ENCODE measurements around the gene FNDC8.
"Not testable (repeated sequence)": the region's sequence is repeated elsewhere in the genome, so short reads cannot be mapped to it uniquely, and the experiment has no call there.

The FNDC8 gene

DNA sequence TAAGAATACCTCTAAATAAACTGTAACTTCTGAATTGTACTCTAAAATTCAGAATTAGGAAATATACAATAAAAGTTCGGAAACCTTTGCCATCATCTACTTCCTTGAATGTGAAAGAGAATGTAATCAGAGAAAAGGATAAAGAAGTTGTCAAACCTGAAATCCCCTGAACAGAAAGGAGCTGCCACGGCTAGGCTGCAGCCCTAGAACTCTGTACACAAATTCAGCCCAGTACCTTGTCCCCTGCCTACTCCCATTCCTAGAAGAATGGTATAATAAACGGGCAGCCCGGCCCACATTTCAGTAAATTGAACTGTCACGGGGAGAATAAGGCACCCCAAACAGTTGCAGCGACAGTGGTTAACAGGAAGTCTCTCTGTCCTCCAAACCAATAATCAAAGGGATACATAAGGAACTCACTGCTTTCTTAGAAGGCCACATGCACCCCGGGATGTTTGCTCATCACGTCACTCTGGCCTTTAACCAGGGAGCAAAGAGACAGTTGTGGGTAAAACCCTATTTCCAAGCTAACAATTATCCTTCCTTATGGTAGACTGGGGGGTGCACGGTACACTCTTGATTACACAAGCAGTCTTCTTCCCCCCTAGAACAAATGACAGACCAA is 33.6 kb upstream of the FNDC8 start:
- ATAC-seq (replicated peaks) (peak in 1 of 2 donors; percentile 5), DNase-seq (peak; percentile 9)
- no peaks in the 10 kb centered on the region for H3K9me3 Mint-ChIP-seq
- H3K27ac Mint-ChIP-seq = peak overlapping the region; percentile 95
- H3K27me3 Mint-ChIP-seq = no peaks in the 10 kb centered on the region
- H3K36me3 Mint-ChIP-seq = no peaks in the 10 kb centered on the region
- H3K4me1 Mint-ChIP-seq = peaks cover 15 to 38% of the 10 kb centered on the region in 2 donors
- peak overlapping the region; percentile 89 to 90 for H3K4me3 Mint-ChIP-seq

DNA sequence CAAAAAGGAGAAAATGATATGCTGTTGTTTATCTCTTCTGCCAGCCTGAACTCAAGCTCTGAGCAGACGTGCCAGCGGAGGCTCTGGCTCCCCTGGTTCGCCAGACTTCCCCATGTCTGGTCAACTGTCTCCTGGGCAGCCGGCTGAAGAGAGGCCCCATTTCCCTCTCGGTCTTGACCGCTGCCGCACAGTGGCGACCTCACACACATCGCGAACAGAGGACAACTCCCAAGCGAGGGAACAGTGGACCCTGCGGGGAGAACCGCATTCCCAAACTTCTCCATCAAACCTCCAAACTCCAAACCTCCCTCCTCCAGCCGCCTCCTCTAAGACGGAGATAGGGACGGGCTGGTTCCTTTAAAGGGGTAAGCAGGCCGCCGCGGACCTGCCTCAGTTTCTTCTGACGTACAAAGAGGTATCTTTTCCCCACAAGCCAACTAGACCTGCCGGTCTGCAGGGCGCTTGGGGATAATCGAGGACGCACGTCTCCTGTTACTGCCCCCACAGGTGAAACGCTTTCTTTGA is 33.0 kb upstream of the FNDC8 start:
- H3K4me1 Mint-ChIP-seq = peaks cover 13 to 38% of the 10 kb centered on the region in 2 donors
- H3K36me3 Mint-ChIP-seq = no peaks in the 10 kb centered on the region
- no peak for DNase-seq
- no peaks in the 10 kb centered on the region for H3K27me3 Mint-ChIP-seq
- no peaks in the 10 kb centered on the region for H3K9me3 Mint-ChIP-seq
- peak overlapping the region; percentile 89 to 90 for H3K4me3 Mint-ChIP-seq
- H3K27ac Mint-ChIP-seq = peak overlapping the region; percentile 95
- peak; percentile 12 to 23 for ATAC-seq (replicated peaks)

DNA sequence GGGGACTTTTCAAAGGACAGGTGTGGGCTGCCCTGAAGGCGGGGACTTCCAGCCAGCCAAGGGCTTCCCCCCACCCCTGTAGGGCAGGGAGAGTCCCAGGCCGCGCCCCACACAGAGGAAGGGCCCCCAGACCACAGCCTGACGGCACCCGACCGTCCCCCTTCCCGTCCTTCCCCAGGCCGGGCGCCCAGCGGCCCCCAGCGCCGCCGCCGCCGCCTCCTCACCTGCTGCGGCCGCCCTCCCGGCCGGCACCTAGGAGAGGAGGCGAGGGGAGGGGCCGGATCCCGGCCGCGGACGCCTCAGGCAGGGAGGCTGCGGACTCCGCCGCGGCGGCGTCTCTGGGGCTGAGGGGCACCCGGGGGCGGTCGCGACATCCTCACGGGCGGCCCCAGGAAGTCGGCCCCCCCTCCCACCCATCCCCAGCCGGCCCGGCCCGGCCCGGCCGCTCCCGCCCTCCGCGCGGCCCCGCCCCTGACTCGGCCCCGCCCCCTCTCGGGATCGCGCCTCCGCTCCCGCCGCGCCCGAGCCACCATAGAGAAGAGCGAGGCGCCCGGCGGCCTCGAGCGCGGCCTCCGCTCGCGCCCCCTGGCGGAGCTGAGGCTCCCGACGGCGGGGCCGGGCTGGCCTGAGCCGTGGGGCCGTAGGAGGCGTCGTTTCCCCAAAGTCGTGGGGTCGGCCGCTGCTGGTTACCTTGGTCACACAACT is 32.4 kb upstream of the FNDC8 start:
- H3K36me3 Mint-ChIP-seq = no peaks in the 10 kb centered on the region
- ATAC-seq (replicated peaks) = peak; percentile 83 to 87
- no peaks in the 10 kb centered on the region for H3K9me3 Mint-ChIP-seq
- H3K4me3 Mint-ChIP-seq = peak overlapping the region; percentile 89 to 90
- H3K4me1 Mint-ChIP-seq = peaks cover 13 to 38% of the 10 kb centered on the region in 2 donors
- peak; percentile 84 for DNase-seq
- H3K27ac Mint-ChIP-seq = peak overlapping the region; percentile 95
- no peaks in the 10 kb centered on the region for H3K27me3 Mint-ChIP-seq

DNA sequence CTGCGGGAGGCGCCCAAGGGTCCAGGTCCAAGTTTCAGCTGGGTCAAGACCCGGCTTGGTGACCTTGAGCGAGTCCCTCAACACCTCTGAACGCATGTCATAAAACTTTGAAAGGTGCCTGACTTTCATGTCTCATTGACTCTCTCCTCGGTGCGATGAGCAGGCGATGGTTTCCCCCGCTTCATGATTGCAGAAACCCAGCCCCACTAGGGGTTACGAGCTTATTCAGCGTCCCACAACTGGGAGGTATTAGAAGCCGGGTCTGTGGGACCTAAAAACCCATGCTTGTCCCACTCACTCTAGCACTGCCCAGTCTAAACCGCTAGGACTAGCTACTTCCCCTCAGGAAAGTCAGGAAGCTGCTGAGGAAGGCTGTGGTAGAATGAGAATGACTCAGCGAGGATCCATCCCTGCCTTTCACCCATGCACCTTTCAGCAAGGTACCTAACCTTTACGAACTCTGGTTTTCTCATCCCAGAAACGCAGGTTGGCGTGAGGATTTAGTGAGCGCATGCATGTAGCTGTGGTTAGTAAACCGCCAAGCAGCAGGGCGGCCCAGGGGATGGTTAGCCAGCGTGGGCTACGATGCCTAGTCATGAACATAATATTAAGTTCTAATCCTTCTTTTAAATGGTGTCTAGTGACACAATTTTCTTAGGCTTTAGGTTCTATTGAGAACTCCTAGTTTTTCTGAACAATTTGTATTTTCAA is 31.7 kb upstream of the FNDC8 start:
- H3K27ac Mint-ChIP-seq = peak overlapping the region; percentile 94
- peak; percentile 35 to 44 for ATAC-seq (replicated peaks)
- peaks cover 13 to 38% of the 10 kb centered on the region in 2 donors for H3K4me1 Mint-ChIP-seq
- H3K4me3 Mint-ChIP-seq = peak overlapping the region; percentile 87 to 89
- no peaks in the 10 kb centered on the region for H3K9me3 Mint-ChIP-seq
- no peaks in the 10 kb centered on the region for H3K27me3 Mint-ChIP-seq
- DNase-seq = no peak
- peaks cover 0 to under 1% of the 10 kb centered on the region in 2 donors for H3K36me3 Mint-ChIP-seq

DNA sequence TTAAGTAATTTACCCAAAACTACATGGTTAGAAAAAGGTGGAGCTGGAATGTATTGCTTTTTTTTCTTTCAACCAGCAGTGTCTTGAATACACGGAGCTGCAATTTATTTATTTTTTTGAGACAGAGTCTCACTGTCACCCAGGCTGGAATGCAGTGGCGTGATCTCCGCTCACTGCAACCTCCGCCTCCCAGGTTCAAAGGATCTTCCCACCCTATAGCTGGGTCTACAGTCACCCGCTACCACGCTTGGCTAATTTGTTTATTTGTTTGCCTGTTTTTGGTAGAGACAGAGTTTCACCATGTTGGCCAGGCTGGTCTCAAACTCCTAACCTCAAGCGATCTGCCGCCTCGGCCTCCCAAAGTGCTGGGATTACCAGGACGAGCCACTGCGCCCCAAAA is 30.7 kb upstream of the FNDC8 start:
- peaks cover 13 to 38% of the 10 kb centered on the region in 2 donors for H3K4me1 Mint-ChIP-seq
- not testable (repeated sequence) for H3K27me3 Mint-ChIP-seq; H3K27ac Mint-ChIP-seq; DNase-seq; H3K4me3 Mint-ChIP-seq; H3K9me3 Mint-ChIP-seq; ATAC-seq (replicated peaks); H3K36me3 Mint-ChIP-seq

DNA sequence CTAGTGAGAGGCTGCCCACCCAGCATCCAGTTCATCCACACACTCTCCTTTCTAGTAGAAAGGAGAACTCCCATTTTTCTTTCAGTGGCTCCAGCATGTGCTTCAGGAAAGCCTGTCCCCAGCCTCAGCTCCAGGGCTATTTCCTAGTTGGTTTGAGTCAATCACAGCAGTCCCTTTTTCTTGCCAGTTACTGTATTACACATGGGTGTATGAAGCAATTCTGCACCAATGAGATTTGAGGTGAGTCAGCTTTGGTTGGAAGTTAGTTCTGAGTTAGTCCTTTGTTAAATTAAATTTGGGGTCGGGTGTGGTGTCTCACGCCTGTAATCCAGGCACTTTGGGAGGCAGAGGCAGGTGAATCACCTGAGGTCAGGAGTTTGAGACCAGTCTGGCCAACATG is 26.5 kb upstream of the FNDC8 start:
- Mint-ChIP-seq H3K27me3 (no peaks in the 10 kb centered on the region), H3K4me1 (peaks cover 3 to 7% of the 10 kb centered on the region in 2 donors), H3K36me3 (peaks cover 9 to 23% of the 10 kb centered on the region in 2 donors), H3K4me3 (no peak overlapping the region), H3K27ac (no peak overlapping the region), H3K9me3 (no peaks in the 10 kb centered on the region)
- ATAC-seq (replicated peaks) = no peak
- no peak for DNase-seq

DNA sequence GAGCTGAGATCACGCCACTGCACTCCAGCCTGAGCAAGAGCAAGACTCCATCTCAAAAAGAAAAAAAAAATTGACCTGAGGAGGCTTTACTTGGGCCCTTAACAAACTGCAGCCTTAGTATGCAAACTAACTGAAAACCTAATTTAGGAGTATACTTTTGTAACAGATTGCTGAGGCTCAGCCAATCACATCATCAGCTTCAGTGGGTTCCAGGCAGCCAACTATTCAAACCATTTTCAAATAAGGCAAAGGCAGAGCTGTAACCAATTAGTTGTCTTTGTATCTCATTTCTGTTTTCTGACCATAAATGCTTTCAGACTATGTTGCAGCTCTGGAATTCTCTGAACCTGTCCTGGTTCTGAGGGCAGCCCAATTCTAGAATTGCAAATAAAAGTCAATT is 25.7 kb upstream of the FNDC8 start:
- H3K9me3 Mint-ChIP-seq = no peaks in the 10 kb centered on the region
- H3K27me3 Mint-ChIP-seq = no peaks in the 10 kb centered on the region
- no peak overlapping the region for H3K27ac Mint-ChIP-seq
- H3K4me1 Mint-ChIP-seq = peaks cover 0 to 3% of the 10 kb centered on the region in 2 donors
- no peak overlapping the region for H3K4me3 Mint-ChIP-seq
- H3K36me3 Mint-ChIP-seq = peaks cover 14 to 31% of the 10 kb centered on the region in 2 donors
- ATAC-seq (replicated peaks) = no peak
- no peak for DNase-seq

DNA sequence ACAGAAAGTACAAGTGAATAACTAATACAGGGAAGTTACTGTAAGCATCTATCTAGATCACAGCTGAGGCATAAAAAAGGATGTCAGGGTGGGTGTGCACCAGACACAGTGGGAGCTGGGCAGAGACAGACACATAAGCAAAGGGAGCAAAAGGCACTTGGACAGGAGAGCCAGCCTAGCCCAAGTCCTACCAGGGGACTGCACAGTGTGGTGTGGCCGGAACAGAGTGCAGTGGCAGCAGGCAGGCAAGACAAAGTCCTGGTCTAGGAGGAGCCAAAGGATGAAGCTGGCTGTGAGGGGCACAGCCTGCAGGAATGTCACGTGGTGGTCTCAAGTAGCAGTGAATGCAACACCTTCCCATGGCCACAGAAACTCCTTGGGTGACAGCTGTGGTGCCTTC is 23.6 kb upstream of the FNDC8 start:
- Mint-ChIP-seq H3K27ac (no peak overlapping the region), H3K4me3 (no peak overlapping the region), H3K27me3 (no peaks in the 10 kb centered on the region), H3K36me3 (peaks cover 19 to 42% of the 10 kb centered on the region in 2 donors), H3K9me3 (no peaks in the 10 kb centered on the region), H3K4me1 (peaks cover 0 to 3% of the 10 kb centered on the region in 2 donors)
- DNase-seq (no peak), ATAC-seq (replicated peaks) (no peak)

DNA sequence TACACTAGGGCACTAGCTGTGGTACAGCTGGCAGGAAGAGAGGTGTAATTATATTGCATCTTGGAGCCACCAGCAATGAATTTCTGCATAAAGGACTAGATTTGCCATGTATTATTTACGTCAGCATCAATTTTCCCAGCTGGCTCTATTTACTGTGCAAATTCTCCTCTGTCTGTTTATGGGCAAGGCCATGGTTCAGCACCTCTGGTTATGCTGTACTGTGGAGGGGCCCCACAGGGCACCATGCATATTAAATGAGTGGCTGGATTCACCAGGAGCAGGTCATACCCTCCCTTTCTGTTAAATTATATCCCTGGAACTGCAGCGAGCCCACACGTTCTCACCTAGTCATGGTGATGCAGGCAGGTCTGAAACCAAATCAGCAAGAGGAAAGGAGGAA is 21.5 kb upstream of the FNDC8 start:
- H3K4me3 Mint-ChIP-seq = no peak overlapping the region
- no peak overlapping the region for H3K27ac Mint-ChIP-seq
- H3K4me1 Mint-ChIP-seq = peaks cover 0 to 3% of the 10 kb centered on the region in 2 donors

DNA sequence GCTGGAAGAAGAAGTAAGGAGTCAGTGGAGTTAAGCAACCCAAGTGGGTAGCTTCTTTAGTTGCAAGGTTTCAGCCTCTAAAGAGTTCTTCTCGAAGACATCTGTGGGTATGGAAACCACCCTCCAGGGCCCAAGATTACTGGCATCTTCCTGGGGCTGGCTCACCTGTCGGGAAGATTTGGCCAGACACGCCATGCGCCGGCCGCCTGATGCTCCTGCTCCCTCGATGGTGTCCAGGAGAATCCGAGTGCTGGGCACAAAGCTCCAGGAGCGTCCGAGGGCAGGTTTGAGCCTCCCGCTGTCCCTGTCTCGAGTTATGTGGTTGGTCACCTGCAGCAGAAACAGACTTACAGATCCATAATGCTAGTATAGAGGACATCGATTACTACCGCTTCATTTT is 20.4 kb upstream of the FNDC8 start:
- Mint-ChIP-seq H3K9me3 (no peaks in the 10 kb centered on the region), H3K4me3 (no peak overlapping the region), H3K36me3 (peaks cover 31 to 60% of the 10 kb centered on the region in 2 donors), H3K27me3 (no peaks in the 10 kb centered on the region), H3K4me1 (peaks cover 0 to 3% of the 10 kb centered on the region in 2 donors), H3K27ac (no peak overlapping the region)
- no peak for ATAC-seq (replicated peaks)
- DNase-seq = no peak

More for the DNA sequence above, 21.5 kb upstream of the FNDC8 start:
- ATAC-seq (replicated peaks) (no peak), DNase-seq (no peak)
- no peaks in the 10 kb centered on the region for H3K9me3 Mint-ChIP-seq
- peaks cover 20 to 50% of the 10 kb centered on the region in 2 donors for H3K36me3 Mint-ChIP-seq
- H3K27me3 Mint-ChIP-seq = no peaks in the 10 kb centered on the region

DNA sequence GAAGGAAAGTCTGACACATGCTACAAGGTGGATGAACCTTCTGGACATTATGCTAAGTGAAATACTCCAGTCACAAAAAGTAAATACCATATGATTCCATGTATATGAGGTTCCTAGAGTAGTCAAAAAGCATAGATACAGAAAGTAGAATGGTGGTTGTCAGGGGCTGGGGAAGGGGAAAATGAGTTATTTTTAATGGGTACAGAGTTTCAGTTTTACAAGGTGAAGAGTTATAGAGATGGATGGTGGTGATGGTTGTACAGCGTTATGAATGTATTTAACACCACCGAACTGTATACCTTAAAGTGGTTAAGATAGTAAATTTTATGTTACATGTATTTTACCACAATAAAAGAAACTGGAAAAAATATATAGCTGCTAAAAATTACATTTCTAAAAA is 19.7 kb upstream of the FNDC8 start:
- peaks cover 0 to 3% of the 10 kb centered on the region in 2 donors for H3K4me1 Mint-ChIP-seq
- no peaks in the 10 kb centered on the region for H3K27me3 Mint-ChIP-seq
- H3K9me3 Mint-ChIP-seq = peaks cover 0 to 5% of the 10 kb centered on the region in 2 donors
- no peak overlapping the region for H3K27ac Mint-ChIP-seq
- ATAC-seq (replicated peaks) = no peak
- no peak overlapping the region for H3K4me3 Mint-ChIP-seq
- H3K36me3 Mint-ChIP-seq = peaks cover 37 to 61% of the 10 kb centered on the region in 2 donors
- no peak for DNase-seq

DNA sequence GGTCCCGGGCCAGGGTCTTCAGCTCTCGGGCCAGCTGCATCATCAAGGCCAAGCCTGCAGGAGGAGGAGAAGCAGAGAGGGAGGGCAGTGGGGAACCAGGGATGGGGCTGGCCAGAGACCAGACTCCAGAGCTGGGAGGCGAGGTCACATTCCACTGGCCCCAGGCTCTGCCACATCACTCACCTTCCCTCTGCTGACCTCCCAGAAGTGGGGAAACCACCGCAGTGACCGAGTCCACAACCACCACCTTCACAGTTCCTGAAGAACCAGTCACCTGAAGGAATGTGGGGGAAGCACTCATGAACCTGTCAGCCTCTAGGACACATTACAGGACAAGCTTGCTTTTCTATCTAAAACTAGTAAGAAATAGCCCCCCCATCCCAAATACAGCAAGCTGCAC is 18.1 kb upstream of the FNDC8 start:
- DNase-seq (no peak), ATAC-seq (replicated peaks) (no peak)
- no peaks in the 10 kb centered on the region for H3K4me1 Mint-ChIP-seq
- H3K27me3 Mint-ChIP-seq = no peaks in the 10 kb centered on the region
- H3K4me3 Mint-ChIP-seq = no peak overlapping the region
- H3K36me3 Mint-ChIP-seq = peaks cover 39 to 62% of the 10 kb centered on the region in 2 donors
- H3K9me3 Mint-ChIP-seq = peaks cover 0 to 5% of the 10 kb centered on the region in 2 donors
- no peak overlapping the region for H3K27ac Mint-ChIP-seq

DNA sequence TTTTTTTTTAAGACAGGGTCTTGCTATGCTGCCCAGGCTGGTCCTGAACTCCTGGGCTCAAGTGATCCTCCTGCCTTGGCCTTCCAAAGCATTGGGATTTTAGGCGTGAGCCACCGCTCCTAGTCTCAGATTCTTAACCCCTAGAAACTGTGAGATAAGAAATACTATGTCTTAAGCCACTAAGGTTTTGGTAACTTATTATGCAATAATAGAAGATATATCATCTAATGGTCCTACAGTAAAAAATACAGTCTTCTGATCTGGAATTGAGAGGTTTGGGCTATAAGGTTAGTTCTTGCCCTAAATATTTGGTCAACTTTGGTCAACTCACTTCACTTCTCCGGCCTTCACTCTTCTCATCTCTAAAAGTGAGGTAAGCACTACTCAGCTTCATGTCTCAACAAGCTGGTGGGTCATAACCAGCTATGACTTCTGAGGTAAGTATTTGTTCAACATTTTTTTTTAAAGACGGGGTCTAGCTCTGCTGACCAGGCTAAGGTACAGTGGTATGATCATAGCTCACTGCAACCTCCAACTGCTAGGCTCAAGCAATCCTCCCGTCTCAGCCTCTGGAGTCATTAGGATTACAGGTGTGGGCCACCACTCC is 16.5 kb upstream of the FNDC8 start:
- Mint-ChIP-seq H3K36me3 (peaks cover 33 to 52% of the 10 kb centered on the region in 2 donors), H3K27ac (peak overlapping the region; percentile 73), H3K4me3 (no peak overlapping the region), H3K4me1 (no peaks in the 10 kb centered on the region), H3K27me3 (no peaks in the 10 kb centered on the region), H3K9me3 (peaks cover 0 to 5% of the 10 kb centered on the region in 2 donors)
- ATAC-seq (replicated peaks) = no peak
- no peak for DNase-seq

DNA sequence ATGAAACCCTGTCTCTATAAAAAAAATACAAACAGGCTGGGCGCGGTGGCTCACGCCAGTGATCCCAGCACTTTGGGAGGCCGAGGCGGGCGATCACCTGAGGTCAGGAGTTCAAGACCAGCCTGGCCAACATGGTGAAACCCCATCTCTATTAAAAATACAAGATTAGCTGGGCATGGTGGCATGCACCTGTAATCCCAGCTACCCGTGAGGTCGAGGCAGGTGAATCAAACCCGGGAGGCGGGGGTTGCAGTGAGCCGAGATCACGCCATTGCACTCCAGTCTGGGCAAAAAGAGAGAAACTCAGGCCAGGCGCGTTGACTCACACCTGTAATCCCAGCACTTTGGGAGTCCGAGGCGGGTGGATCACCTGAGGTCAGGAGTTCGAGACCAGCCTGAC is 10.6 kb upstream of the FNDC8 start:
- H3K9me3 Mint-ChIP-seq; ATAC-seq (replicated peaks); H3K27ac Mint-ChIP-seq; DNase-seq; H3K4me3 Mint-ChIP-seq; H3K27me3 Mint-ChIP-seq: not testable (repeated sequence)
- Mint-ChIP-seq H3K4me1 (peaks cover 2 to 10% of the 10 kb centered on the region in 2 donors), H3K36me3 (peaks cover 25 to 29% of the 10 kb centered on the region in 2 donors)

Data from stimulated activated naive B cell treated with anti-CD40 and anti-IgM and Interleukin-4, amounts not matched to agents 10 μg/mL and 1 μg/mL and 100 μg/mL, for 72 hours (primary cell).